ENCODE results near the gene THADA. TPM values are rescaled to one million over a fixed set of nuclear protein-coding genes. Genes with fewer than 3 reads are reported as not detected.

The THADA gene
- total RNA-seq, 4 donors from 2014 or later, result 35.7 to 49.2 (median 47.4) TPM

DNA sequence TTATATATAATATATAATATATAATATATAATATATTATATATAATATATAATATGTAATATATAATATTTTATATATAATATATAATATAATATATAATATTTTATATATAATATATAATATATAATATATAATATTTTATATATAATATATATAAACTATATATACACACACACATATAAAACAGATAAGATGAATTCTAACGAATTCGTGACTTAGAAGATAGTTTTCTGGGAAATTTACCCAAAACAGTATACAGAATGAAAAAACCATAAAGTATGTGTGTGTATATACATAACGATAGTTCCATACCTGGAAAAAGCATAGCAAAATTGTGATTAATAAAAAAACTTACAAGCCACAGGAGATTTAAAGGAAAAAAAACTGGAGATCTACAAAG lies 80.6 kb downstream of the THADA start:
- Histone ChIP-seq H3K4me3 (no peak overlapping the region), H3K27me3 (no peaks in the 10 kb centered on the region), H3K36me3 (no peaks in the 10 kb centered on the region), H3K27ac (peak overlapping the region in 2 of 4 donors; percentile 19 to 85), H3K9me3 (no peaks in the 10 kb centered on the region), H3K4me1 (peaks cover 0 to 63% (median 26%) of the 10 kb centered on the region in 4 donors)
- no peak for DNase-seq (ENCODE audit: low spot score in 2 of 2)
- WGBS, 2 donors, result 93 to 96% methylated on average over 3 of the region's 3 CpGs
- TF ChIP-seq EP300 (IDR thresholded peaks at IDR 0.05) (no peak), CTCF (IDR thresholded peaks at IDR 0.05) (no peak), POLR2A (IDR thresholded peaks at IDR 0.05) (no peak)

DNA sequence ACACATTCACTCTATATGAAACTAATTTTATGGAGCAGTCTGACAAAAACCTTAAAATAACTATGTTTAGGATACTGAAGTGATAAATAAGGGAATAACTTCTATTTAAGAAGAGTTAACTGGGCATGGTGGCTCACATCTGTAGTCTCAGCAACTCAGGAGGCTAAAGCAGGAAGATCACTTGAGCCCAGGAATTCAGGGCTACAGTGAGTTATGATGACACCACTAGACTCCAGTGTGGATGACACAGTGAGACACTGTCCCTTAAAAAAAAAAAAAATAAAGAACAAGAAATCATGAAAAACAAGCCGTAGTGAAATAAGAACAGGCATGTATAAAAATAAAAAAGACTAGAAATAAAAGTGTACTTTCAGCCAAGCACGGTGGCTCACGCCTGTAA lies 82.0 kb downstream of the THADA start:
- Histone ChIP-seq H3K4me1 (peaks cover 0 to 49% (median 18%) of the 10 kb centered on the region in 4 donors), H3K27me3 (no peaks in the 10 kb centered on the region), H3K4me3 (no peak overlapping the region), H3K9me3 (no peaks in the 10 kb centered on the region), H3K27ac (peak overlapping the region in 1 of 4 donors; percentile 35), H3K36me3 (no peaks in the 10 kb centered on the region)
- TF ChIP-seq CTCF (IDR thresholded peaks at IDR 0.05), result no peak
- no peak for TF ChIP-seq EP300 (IDR thresholded peaks at IDR 0.05)
- TF ChIP-seq POLR2A (IDR thresholded peaks at IDR 0.05), result no peak
- no peak for DNase-seq (ENCODE audit: low spot score in 2 of 2)
- 71 to 92% methylated on average over 3 of the region's 3 CpGs for WGBS, 2 donors

DNA sequence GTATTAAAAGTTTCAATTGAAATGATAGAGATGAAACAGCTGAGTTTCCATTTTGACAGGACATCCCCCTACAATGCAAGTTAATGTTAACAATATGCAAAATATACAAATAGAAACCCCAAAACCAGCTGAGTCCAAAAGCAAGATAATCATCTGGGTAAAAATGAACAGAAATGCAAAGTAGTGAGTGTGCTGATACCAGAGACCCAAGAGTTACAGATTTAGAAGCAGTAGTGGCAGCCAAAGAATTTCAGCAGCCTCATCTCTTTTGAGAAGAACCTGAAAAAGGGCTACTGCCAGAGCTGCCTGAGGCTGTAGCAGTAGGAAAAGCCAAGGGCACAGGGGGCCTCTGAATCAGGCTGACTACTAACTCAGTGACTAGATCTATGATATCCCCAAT lies 82.6 kb downstream of the THADA start:
- peak overlapping the region in 2 of 4 donors; percentile 21 to 35 for H3K27ac ChIP-seq
- H3K4me3 ChIP-seq, result no peak overlapping the region
- TF ChIP-seq EP300 (IDR thresholded peaks at IDR 0.05), result no peak
- no peaks in the 10 kb centered on the region for H3K27me3 ChIP-seq
- H3K36me3 ChIP-seq, result peaks cover 0 to 5% (median 0%) of the 10 kb centered on the region in 3 donors
- H3K4me1 ChIP-seq, result peaks cover 0 to 43% (median 16%) of the 10 kb centered on the region in 4 donors
- no peak for DNase-seq (ENCODE audit: low spot score in 2 of 2)
- no peaks in the 10 kb centered on the region for H3K9me3 ChIP-seq

DNA sequence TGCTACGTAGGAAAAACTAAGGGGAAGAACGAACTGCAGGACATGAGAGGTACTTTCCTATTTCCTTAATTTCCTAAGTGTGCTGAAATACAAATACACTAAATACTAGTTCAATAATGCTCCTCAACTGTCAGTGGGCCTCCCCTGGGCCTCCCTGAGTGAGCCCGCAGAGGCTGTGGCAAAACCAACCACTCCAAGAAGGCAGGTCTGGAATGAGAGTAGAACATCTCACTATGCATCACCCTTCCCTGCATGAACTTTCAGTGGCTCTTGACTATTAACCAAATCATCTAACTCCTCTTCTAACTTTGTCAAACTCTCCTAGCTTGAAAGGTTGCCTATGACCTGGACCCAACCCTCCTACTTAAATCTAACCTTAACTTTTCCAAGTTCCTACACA lies 84.6 kb downstream of the THADA start:
- no peak for DNase-seq (ENCODE audit: low spot score in 2 of 2)
- H3K27me3 ChIP-seq, result no peaks in the 10 kb centered on the region

GRCh38 chr2:43509886-43510285 lies 86.0 kb downstream of the THADA start:
- peaks cover 0 to 15% (median 0%) of the 10 kb centered on the region in 3 donors for H3K36me3 ChIP-seq
- H3K4me3 ChIP-seq, result no peak overlapping the region
- TF ChIP-seq CTCF (IDR thresholded peaks at IDR 0.05), result no peak
- no peak for TF ChIP-seq EP300 (IDR thresholded peaks at IDR 0.05)
- WGBS, 2 donors, result 63 to 74% methylated on average over 3 of the region's 3 CpGs
- H3K27me3 ChIP-seq, result no peaks in the 10 kb centered on the region
- H3K27ac ChIP-seq, result no peak overlapping the region
- DNase-seq (ENCODE audit: low spot score in 2 of 2), result no peak
- H3K4me1 ChIP-seq, result peaks cover 0 to 20% (median 2%) of the 10 kb centered on the region in 4 donors
- no peaks in the 10 kb centered on the region for H3K9me3 ChIP-seq

More for the DNA sequence above, 84.6 kb downstream of the THADA start:
- Histone ChIP-seq H3K9me3 (no peaks in the 10 kb centered on the region), H3K4me3 (no peak overlapping the region), H3K27ac (no peak overlapping the region), H3K36me3 (peaks cover 0 to 7% (median 0%) of the 10 kb centered on the region in 3 donors), H3K4me1 (peaks cover 0 to 23% (median 3%) of the 10 kb centered on the region in 4 donors)
- 96% methylated on average over 3 of the region's 3 CpGs for WGBS, 2 donors
- TF ChIP-seq POLR2A (IDR thresholded peaks at IDR 0.05), result no peak
- TF ChIP-seq EP300 (IDR thresholded peaks at IDR 0.05), result no peak
- TF ChIP-seq CTCF (IDR thresholded peaks at IDR 0.05), result no peak

- Histone ChIP-seq H3K9me3 (no peaks in the 10 kb centered on the region), H3K36me3 (peaks cover 0 to 22% (median 0%) of the 10 kb centered on the region in 3 donors), H3K27ac (no peak overlapping the region), H3K27me3 (no peaks in the 10 kb centered on the region), H3K4me3 (no peak overlapping the region), H3K4me1 (peaks cover 0 to 11% (median 1%) of the 10 kb centered on the region in 4 donors)
- 87 to 89% methylated on average over 3 of the region's 3 CpGs for WGBS, 2 donors
- DNase-seq (ENCODE audit: low spot score in 2 of 2), result no peak
- TF ChIP-seq EP300 (IDR thresholded peaks at IDR 0.05), result no peak
- TF ChIP-seq POLR2A (IDR thresholded peaks at IDR 0.05), result no peak
Measured at GRCh38 chr2:43508209-43508608, 87.6 kb downstream of the THADA start.
